ENCODE data around the gene COQ8B.

GRCh38 chr19:40661616-40662015 lies 55.1 kb downstream of the COQ8B start:
- TF ChIP-seq CTCF (IDR thresholded peaks at IDR 0.05) = no peak
- no peak for TF ChIP-seq POLR2AphosphoS5 (IDR thresholded peaks at IDR 0.05)

Data from sigmoid colon (tissue), 4 donors.